NB4 (cell line): Measurements from ENCODE around the gene TRAM2.

ENCODE experiments used
- DNase-seq: peaks from one replicate; pipeline ENCODE4 v3.0.0; 2010; ENCODE audit warnings: low read depth
- H3K4me3 ChIP-seq: one replicate; pipeline ENCODE4 v1.5.1; 2011; ENCODE audit warnings: mild to moderate bottlenecking, low read depth, low read length, moderate library complexity
- CTCF ChIP-seq: IDR thresholded peaks from one replicate; pipeline ENCODE4 v1.5.1; 2012; ENCODE audit warnings: low read depth, low read length
- MAX ChIP-seq: IDR thresholded peaks from 2 replicates; pipeline ENCODE4 v1.6.1; 2011; ENCODE audit warnings: low read depth, low read length
- MYC ChIP-seq: IDR thresholded peaks from 2 replicates; pipeline ENCODE4 v1.6.1; 2011; ENCODE audit warnings: low read depth, low read length
- POLR2A ChIP-seq: IDR thresholded peaks from 2 replicates; pipeline ENCODE4 v1.6.1; 2011; ENCODE audit warnings: mild to moderate bottlenecking; ENCODE audit not compliant: insufficient read length; ENCODE audit errors: extremely low read depth

TRAM2 gene

GRCh38 chr6:52577022-52577777, at the start of gene TRAM2:
Gene TRAM2, minus strand, starts transcription at chr6:52577060. Its CDS starts 145 bp downstream, at chr6:52576915.
- H3K4me3 ChIP-seq = peak within 1 kb of the TSS; percentile 74
- peak; percentile 89 for DNase-seq
- TF ChIP-seq MAX (no peak), POLR2A (peak; percentile 70), CTCF (no peak), MYC (peak; percentile 49; the same call in 1 of the 2 replicates)

DNA sequence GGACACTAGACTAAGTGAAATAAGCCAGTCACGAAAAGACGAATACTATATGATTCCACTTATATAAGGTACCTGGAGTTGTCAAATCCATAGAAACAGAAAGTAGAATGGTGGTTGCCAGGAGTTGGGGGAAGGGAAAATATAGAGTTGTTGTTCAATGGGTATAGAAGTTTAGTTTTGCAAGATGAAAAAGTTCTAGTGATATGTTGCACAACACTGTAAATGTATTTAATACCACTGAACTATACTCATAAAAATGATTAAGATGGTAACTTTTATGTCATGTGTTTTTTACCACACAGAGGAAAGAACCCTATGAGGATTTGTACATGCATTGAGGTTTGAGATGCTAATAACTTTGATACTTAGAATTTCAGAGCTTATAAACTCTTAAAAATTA, 46.0 kb upstream of the TRAM2 start:
- no peak for DNase-seq
- no peak overlapping the region for H3K4me3 ChIP-seq
- TF ChIP-seq MYC = no peak
- TF ChIP-seq CTCF = no peak
- no peak for TF ChIP-seq MAX
- no peak for TF ChIP-seq POLR2A

DNA sequence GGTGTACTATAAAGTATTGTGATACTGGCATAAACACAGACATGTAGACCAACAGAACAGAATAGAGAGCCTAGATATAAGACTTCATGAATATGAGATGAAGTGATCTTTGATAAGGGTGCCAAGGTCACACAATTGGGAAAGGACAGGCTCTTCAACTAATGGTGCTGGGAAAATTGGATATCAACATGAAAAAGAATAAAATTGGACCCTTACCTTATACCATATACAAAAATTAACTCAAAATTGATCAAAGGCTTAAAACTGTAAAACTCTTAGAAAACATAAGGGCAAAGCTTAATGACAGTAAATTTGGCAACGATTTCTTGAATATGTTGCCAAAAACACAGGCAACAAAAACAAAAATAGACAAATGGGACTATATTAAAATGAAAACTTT, 44.8 kb upstream of the TRAM2 start:
- no peak overlapping the region for H3K4me3 ChIP-seq
- no peak for TF ChIP-seq MAX
- TF ChIP-seq CTCF = no peak
- TF ChIP-seq POLR2A = no peak
- TF ChIP-seq MYC = no peak
- DNase-seq = no peak

- no peak for TF ChIP-seq MYC
- TF ChIP-seq CTCF = no peak
- TF ChIP-seq POLR2A = no peak
- no peak for TF ChIP-seq MAX
- no peak for DNase-seq
- H3K4me3 ChIP-seq = no peak overlapping the region
Observed at GRCh38 chr6:52620906-52621190, 44.0 kb upstream of the TRAM2 start.

DNA sequence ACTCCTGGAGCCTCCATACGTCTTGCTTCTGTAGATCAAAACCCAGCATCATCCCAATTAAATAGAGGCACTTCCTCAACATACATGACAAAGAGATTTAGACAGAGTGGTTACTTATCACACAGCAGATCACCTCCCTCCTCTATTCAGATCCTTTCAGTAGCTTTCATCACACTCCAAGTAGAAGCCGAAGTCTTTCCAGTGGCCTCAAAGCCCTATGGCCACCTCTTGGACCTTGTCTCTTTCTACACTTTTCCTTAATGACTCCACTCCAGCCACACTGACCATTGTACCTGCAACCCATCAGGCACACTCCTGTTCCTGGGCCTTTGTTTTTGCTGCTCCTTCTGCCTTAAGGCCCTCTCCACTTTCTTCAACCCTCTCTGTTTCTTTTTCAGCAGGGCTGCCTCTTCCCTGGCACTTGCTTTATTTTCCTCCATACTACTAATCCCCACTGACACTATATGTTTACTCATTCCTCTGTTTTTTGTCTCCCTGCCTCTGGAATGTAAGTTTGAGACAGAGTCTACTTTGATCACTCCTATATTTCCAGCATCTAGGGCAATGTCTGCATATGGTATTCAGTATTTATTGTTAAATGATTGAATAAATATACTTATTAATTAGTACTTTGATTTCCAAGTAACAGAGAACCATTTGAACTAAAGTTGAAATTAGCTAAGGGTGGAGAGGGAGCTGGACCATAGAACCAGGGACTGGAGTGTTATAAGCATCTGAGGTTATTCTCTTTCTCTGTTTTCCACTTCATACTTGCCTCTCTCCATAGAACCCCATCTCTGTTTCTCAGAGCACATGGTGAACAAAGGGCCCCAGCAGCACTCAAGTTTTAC, 43.4 kb upstream of the TRAM2 start:
- no peak overlapping the region for H3K4me3 ChIP-seq
- no peak for DNase-seq
- TF ChIP-seq CTCF (no peak), POLR2A (no peak), MAX (no peak), MYC (no peak)
